Testis (tissue), 2 donors: ENCODE data around the gene LAD1.

ENCODE experiments used
- POLR2A ChIP-seq: fragments of 450-650 bp; IDR thresholded peaks from one replicate; pipeline ENCODE4 v1.6.1; 2017; ENCODE audit warnings: antibody characterized with exemption, mild to moderate bottlenecking, moderate library complexity
- TF ChIP-seq, protein P1 (sequence below), 3 experiments: fragments of 450-650 bp in 2 of 3; fragments of 200-600 bp in 1 of 3; sonication (generic) in 1 of 3; IDR thresholded peaks; one replicate each; pipeline ENCODE4 v1.5.1; 2016 to 2019; ENCODE audit warnings: antibody characterized with exemption in 3 of 3, mild to moderate bottlenecking in 2 of 3, moderate library complexity in 1 of 3

DNA sequence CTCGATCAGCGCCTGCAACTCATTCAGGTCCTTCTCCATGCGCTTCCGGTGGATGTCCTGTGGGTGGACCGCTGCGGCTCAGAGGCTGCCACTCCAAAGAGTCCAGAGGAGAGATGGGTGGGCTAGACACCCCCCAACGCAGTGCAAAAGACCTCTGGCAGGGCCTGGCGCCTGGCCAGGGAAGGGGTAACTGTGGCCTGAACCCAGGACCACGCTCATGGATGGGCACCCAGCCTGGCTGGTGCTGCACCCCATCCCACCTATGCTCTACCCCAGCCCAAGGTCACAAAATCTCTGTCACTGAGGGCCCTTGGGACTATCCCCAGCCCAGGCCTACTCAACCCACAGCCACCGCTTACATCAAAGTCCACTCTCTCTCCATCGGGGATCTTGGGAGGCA, 33.9 kb downstream of the LAD1 start:
- TF ChIP-seq POLR2A = no peak
- TF ChIP-seq, protein P1, sequence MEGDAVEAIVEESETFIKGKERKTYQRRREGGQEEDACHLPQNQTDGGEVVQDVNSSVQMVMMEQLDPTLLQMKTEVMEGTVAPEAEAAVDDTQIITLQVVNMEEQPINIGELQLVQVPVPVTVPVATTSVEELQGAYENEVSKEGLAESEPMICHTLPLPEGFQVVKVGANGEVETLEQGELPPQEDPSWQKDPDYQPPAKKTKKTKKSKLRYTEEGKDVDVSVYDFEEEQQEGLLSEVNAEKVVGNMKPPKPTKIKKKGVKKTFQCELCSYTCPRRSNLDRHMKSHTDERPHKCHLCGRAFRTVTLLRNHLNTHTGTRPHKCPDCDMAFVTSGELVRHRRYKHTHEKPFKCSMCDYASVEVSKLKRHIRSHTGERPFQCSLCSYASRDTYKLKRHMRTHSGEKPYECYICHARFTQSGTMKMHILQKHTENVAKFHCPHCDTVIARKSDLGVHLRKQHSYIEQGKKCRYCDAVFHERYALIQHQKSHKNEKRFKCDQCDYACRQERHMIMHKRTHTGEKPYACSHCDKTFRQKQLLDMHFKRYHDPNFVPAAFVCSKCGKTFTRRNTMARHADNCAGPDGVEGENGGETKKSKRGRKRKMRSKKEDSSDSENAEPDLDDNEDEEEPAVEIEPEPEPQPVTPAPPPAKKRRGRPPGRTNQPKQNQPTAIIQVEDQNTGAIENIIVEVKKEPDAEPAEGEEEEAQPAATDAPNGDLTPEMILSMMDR (IDR thresholded peaks at IDR 0.05) = no peak
